HepG2 (cell line): Measurements from ENCODE around the gene QSER1. TPM values are rescaled to one million over a fixed set of nuclear protein-coding genes. Genes with fewer than 3 reads are reported as not detected.

ENCODE experiments used
- ARHGAP35 ChIP-seq: sonication (generic); formaldehyde crosslinking; IDR thresholded peaks from 2 replicates; pipeline ENCODE4 v1.9.0; 2022; ENCODE audit warnings: mild to moderate bottlenecking, inconsistent platforms, moderate library complexity, missing genetic modification reagents, borderline replicate concordance
- BORCS8-MEF2B ChIP-seq: sonication (generic); formaldehyde crosslinking; IDR thresholded peaks from 2 replicates; pipeline ENCODE4 v1.8.0; 2022; ENCODE audit warnings: mild to moderate bottlenecking, missing genetic modification reagents
- CAMTA2 ChIP-seq: sonication (generic); formaldehyde crosslinking; IDR thresholded peaks from 2 replicates; pipeline ENCODE4 v1.4.0; 2020; ENCODE audit warnings: mild to moderate bottlenecking, missing genetic modification reagents, borderline replicate concordance
- CENPT ChIP-seq: sonication (generic); formaldehyde crosslinking; IDR thresholded peaks from 2 replicates; pipeline ENCODE4 v1.8.0; 2022; ENCODE audit warnings: low read depth, mild to moderate bottlenecking, moderate library complexity, missing genetic modification reagents
- GFI1 ChIP-seq: sonication (generic); formaldehyde crosslinking; IDR thresholded peaks from 2 replicates; pipeline ENCODE4 v1.5.0; 2020; ENCODE audit warnings: missing genetic modification reagents, mild to moderate bottlenecking, borderline replicate concordance
- HES4 ChIP-seq: sonication (generic); formaldehyde crosslinking; IDR thresholded peaks from 2 replicates; pipeline ENCODE4 v1.9.0; 2021; ENCODE audit warnings: mild to moderate bottlenecking, missing genetic modification reagents, borderline replicate concordance
- MEF2D ChIP-seq: sonication (generic); formaldehyde crosslinking; IDR thresholded peaks from 2 replicates; pipeline ENCODE4 v1.5.1; 2020; ENCODE audit warnings: mild to moderate bottlenecking, missing genetic modification reagents
- PHF20 ChIP-seq: sonication (generic); formaldehyde crosslinking; IDR thresholded peaks from 2 replicates; pipeline ENCODE4 v1.5.0; 2020; ENCODE audit warnings: mild to moderate bottlenecking, missing genetic modification reagents
- SALL1 ChIP-seq: sonication (generic); formaldehyde crosslinking; IDR thresholded peaks from 2 replicates; pipeline ENCODE4 v1.8.0; 2022; ENCODE audit warnings: mild to moderate bottlenecking, missing genetic modification reagents
- SCMH1 ChIP-seq: sonication (generic); formaldehyde crosslinking; IDR thresholded peaks from 2 replicates; pipeline ENCODE4 v1.9.0; 2021; ENCODE audit warnings: missing genetic modification reagents, mild to moderate bottlenecking, borderline replicate concordance
- SIX1 ChIP-seq: sonication (generic); formaldehyde crosslinking; IDR thresholded peaks from 2 replicates; pipeline ENCODE4 v1.4.0; 2020; ENCODE audit warnings: missing genetic modification reagents, borderline replicate concordance
- ZFP36L2 ChIP-seq: sonication (generic); formaldehyde crosslinking; IDR thresholded peaks from 2 replicates; pipeline ENCODE4 v1.4.0; 2020; ENCODE audit warnings: missing genetic modification reagents
- ZNF530 ChIP-seq: sonication (generic); formaldehyde crosslinking; IDR thresholded peaks from 2 replicates; pipeline ENCODE4 v1.5.0; 2020; ENCODE audit warnings: low read depth, mild to moderate bottlenecking, missing genetic modification reagents
- ZSCAN21 ChIP-seq: sonication (generic); formaldehyde crosslinking; IDR thresholded peaks from 2 replicates; pipeline ENCODE4 v1.8.0; 2022; ENCODE audit warnings: mild to moderate bottlenecking, missing genetic modification reagents, moderate library complexity, borderline replicate concordance
- ZSCAN9 ChIP-seq: IDR thresholded peaks from 2 replicates; pipeline ENCODE4 v1.6.1; 2016; ENCODE audit warnings: borderline replicate concordance
- ZUFSP ChIP-seq: sonication (generic); formaldehyde crosslinking; IDR thresholded peaks from 2 replicates; pipeline ENCODE4 v1.9.0; 2021; ENCODE audit warnings: missing genetic modification reagents, mild to moderate bottlenecking, borderline replicate concordance
- polyA plus RNA-seq, 8 experiments: library from polyadenylated mRNA; depleted of rRNA in 3 of 8; stranded (reverse) in 7 of 8; unstranded in 1 of 8; fragments of >200 nt; fragmentation: Illumina TruSeq in 4 of 8; extraction: Trizol in 4 of 8; gene quantifications; 2 replicates each; pipeline versions ENCODE4 v1.2.1 to v1.2.3, GENCODE V29; 2011 to 2016; ENCODE audit warnings: low read depth in 4 of 8, missing spikeins in 1 of 8, mixed read lengths in 1 of 8; ENCODE audit not compliant: insufficient read depth in 1 of 8
- total RNA-seq, 5 experiments: library from RNA; depleted of rRNA; stranded (reverse); fragments of >200 nt; fragmentation: Illumina TruSeq; extraction: Trizol; gene quantifications; 2 replicates each; pipeline ENCODE4 v1.2.3, GENCODE V29; 2016; ENCODE audit warnings: low read depth in 1 of 5
- TF ChIP-seq, protein P1 (sequence below): sonication (generic); formaldehyde crosslinking; IDR thresholded peaks from 2 replicates; pipeline ENCODE4 v1.5.0; 2020; ENCODE audit warnings: mild to moderate bottlenecking, low read depth, missing genetic modification reagents, borderline replicate concordance
- TF ChIP-seq, protein P2 (sequence below): sonication (generic); formaldehyde crosslinking; IDR thresholded peaks from 2 replicates; pipeline ENCODE4 v1.5.0; 2020; ENCODE audit warnings: mild to moderate bottlenecking, missing genetic modification reagents
- TF ChIP-seq, protein P3 (sequence below): sonication (generic); formaldehyde crosslinking; IDR thresholded peaks from 2 replicates; pipeline ENCODE4 v1.8.1; 2023; ENCODE audit warnings: missing genetic modification reagents, mild to moderate bottlenecking, borderline replicate concordance
- TF ChIP-seq, protein P4 (sequence below): IDR thresholded peaks from 2 replicates; pipeline ENCODE4 v1.6.1; 2016; ENCODE audit warnings: low read depth, missing genetic modification reagents, missing compliant biosample characterization

The QSER1 gene
- total and polyA plus RNA-seq, 2 of the 13 experiments (the other 11 are each of a cell fraction or from before 2014, with no cell fraction given): 8.9 to 17.3 TPM

DNA sequence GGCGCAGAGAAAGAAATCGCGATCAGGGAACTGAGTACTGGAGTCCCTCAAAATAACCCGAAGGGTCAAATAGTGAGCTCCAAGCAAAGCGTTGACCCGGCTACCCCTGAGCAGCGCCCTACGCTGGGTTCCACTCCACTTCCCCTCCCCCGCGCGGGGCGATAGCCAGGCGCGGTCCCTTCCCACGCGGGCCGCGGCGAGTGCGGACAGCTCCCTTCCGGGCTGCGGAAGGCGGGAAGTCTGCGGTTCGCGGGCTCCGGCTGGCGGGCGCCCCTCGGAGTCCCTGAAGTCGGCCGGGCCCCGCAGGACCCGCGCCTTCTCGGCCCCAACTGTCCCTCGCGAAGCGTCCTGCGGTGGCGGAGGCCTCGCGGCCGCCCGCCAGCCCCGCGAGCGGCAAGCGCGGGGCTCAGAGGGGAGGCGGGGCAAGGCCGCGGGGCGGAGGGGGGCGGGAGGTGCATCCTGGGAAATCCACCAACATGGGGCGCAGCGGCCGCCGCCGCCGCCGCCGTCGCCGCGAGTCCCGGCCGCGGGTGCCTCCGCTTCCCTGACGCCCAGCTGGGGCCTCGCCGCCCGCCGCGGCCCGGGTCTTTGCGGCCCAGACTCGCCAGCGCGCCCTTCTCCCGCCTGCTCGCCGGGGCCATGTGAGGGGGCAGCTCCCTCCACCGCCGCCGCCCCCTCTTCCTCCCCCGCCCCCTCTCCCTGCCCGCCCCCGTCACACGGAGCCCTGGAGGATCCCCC is at the start of gene QSER1 (continued):
- TF ChIP-seq ZUFSP (CRISPR knock-in tag): no peak
- TF ChIP-seq HES4 (CRISPR knock-in tag): peak; percentile 84; the same call in 1 of the 2 replicates
- TF ChIP-seq ZSCAN21: peak; percentile 80; the same call in 1 of the 2 replicates
- peak; percentile 53; the same call in 1 of the 2 replicates for TF ChIP-seq BORCS8-MEF2B (CRISPR knock-in tag)
- no peak for TF ChIP-seq CENPT (CRISPR knock-in tag)
- TF ChIP-seq SCMH1 (CRISPR knock-in tag): no peak
- no peak for TF ChIP-seq SIX1
- no peak for TF ChIP-seq MEF2D (CRISPR knock-in tag)
- TF ChIP-seq, protein P1, sequence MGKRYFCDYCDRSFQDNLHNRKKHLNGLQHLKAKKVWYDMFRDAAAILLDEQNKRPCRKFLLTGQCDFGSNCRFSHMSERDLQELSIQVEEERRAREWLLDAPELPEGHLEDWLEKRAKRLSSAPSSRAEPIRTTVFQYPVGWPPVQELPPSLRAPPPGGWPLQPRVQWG (CRISPR knock-in tag): no peak
- TF ChIP-seq ZNF530 (CRISPR knock-in tag): no peak
- TF ChIP-seq ARHGAP35 (CRISPR knock-in tag): no peak
- TF ChIP-seq SALL1 (CRISPR knock-in tag): peak; percentile 69
- TF ChIP-seq, protein P2, sequence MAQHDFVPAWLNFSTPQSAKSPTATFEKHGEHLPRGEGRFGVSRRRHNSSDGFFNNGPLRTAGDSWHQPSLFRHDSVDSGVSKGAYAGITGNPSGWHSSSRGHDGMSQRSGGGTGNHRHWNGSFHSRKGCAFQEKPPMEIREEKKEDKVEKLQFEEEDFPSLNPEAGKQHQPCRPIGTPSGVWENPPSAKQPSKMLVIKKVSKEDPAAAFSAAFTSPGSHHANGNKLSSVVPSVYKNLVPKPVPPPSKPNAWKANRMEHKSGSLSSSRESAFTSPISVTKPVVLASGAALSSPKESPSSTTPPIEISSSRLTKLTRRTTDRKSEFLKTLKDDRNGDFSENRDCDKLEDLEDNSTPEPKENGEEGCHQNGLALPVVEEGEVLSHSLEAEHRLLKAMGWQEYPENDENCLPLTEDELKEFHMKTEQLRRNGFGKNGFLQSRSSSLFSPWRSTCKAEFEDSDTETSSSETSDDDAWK: no peak
- no peak for TF ChIP-seq CAMTA2 (CRISPR knock-in tag)
- TF ChIP-seq GFI1 (CRISPR knock-in tag): 0 out of 2 replicates have a peak, but pooled peaks have one; percentile 40
- TF ChIP-seq, protein P3, sequence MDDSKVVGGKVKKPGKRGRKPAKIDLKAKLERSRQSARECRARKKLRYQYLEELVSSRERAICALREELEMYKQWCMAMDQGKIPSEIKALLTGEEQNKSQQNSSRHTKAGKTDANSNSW (CRISPR knock-in tag): peak; percentile 73; the same call in 1 of the 2 replicates
- TF ChIP-seq PHF20 (CRISPR knock-in tag): peak; percentile 27; the same call in 1 of the 2 replicates
- no peak for TF ChIP-seq ZSCAN9 (CRISPR knock-in tag)
- TF ChIP-seq, protein P4, sequence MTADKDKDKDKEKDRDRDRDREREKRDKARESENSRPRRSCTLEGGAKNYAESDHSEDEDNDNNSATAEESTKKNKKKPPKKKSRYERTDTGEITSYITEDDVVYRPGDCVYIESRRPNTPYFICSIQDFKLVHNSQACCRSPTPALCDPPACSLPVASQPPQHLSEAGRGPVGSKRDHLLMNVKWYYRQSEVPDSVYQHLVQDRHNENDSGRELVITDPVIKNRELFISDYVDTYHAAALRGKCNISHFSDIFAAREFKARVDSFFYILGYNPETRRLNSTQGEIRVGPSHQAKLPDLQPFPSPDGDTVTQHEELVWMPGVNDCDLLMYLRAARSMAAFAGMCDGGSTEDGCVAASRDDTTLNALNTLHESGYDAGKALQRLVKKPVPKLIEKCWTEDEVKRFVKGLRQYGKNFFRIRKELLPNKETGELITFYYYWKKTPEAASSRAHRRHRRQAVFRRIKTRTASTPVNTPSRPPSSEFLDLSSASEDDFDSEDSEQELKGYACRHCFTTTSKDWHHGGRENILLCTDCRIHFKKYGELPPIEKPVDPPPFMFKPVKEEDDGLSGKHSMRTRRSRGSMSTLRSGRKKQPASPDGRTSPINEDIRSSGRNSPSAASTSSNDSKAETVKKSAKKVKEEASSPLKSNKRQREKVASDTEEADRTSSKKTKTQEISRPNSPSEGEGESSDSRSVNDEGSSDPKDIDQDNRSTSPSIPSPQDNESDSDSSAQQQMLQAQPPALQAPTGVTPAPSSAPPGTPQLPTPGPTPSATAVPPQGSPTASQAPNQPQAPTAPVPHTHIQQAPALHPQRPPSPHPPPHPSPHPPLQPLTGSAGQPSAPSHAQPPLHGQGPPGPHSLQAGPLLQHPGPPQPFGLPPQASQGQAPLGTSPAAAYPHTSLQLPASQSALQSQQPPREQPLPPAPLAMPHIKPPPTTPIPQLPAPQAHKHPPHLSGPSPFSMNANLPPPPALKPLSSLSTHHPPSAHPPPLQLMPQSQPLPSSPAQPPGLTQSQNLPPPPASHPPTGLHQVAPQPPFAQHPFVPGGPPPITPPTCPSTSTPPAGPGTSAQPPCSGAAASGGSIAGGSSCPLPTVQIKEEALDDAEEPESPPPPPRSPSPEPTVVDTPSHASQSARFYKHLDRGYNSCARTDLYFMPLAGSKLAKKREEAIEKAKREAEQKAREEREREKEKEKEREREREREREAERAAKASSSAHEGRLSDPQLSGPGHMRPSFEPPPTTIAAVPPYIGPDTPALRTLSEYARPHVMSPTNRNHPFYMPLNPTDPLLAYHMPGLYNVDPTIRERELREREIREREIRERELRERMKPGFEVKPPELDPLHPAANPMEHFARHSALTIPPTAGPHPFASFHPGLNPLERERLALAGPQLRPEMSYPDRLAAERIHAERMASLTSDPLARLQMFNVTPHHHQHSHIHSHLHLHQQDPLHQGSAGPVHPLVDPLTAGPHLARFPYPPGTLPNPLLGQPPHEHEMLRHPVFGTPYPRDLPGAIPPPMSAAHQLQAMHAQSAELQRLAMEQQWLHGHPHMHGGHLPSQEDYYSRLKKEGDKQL (CRISPR knock-in tag): no peak
- TF ChIP-seq ZFP36L2 (CRISPR knock-in tag): no peak
